HUES6 (cell line): ENCODE measurements around the gene OR4X2.
"Not testable (repeated sequence)": the region's sequence is repeated elsewhere in the genome, so short reads cannot be mapped to it uniquely, and the experiment has no call there.

Source experiments
- H3K27ac ChIP-seq: 2 replicates; pipeline ENCODE4 v1.7.0; 2013; ENCODE audit warnings: low read depth, mild to moderate bottlenecking, low read length, inconsistent platforms
- H3K27me3 ChIP-seq: 2 replicates; pipeline ENCODE4 v1.6.1; 2013; ENCODE audit warnings: low read length; ENCODE audit not compliant: control insufficient read depth, insufficient read depth
- H3K36me3 ChIP-seq: 2 replicates; pipeline ENCODE4 v1.6.1; 2013; ENCODE audit warnings: low read length; ENCODE audit not compliant: control insufficient read depth, insufficient read depth
- H3K4me1 ChIP-seq: 2 replicates; pipeline ENCODE4 v1.6.1; 2013; ENCODE audit warnings: low read length; ENCODE audit not compliant: control insufficient read depth, insufficient read depth
- H3K4me3 ChIP-seq: 2 replicates; pipeline ENCODE4 v1.5.1; 2013; ENCODE audit warnings: low read depth, low read length
- H3K9ac ChIP-seq: one replicate; pipeline ENCODE4 v1.6.1; 2013; ENCODE audit warnings: mild to moderate bottlenecking, low read length
- H3K9me3 ChIP-seq: 2 replicates; pipeline ENCODE4 v1.6.1; 2013; ENCODE audit warnings: low read depth, low read length; ENCODE audit not compliant: control insufficient read depth, insufficient read depth

The OR4X2 gene, protein sequence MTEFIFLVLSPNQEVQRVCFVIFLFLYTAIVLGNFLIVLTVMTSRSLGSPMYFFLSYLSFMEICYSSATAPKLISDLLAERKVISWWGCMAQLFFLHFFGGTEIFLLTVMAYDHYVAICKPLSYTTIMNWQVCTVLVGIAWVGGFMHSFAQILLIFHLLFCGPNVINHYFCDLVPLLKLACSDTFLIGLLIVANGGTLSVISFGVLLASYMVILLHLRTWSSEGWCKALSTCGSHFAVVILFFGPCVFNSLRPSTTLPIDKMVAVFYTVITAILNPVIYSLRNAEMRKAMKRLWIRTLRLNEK

DNA sequence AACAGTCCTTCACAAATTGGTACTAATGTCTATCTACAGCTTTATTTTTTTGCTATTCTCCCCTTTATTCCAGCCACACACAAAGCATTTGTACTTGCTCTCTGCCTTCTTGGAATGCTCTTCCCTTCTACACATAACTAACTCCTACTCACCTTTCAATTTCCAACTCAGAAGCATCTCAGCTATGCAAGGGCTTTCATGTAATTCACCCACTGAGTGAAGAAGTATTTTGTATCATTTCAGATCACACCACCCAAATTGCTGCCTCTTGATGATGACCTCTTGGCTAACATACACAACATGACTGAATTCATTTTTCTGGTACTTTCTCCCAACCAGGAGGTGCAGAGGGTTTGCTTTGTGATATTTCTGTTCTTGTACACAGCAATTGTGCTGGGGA, at the start of gene OR4X2:
OR4X2 (plus strand) TSS at position 301 of the 400 bp plus-strand sequence; CDS start at position 301, 0 bp downstream.
- H3K36me3 ChIP-seq: no peaks in the 10 kb centered on the region
- no peak within 1 kb of the TSS for H3K4me3 ChIP-seq
- no peaks in the 10 kb centered on the region for H3K27me3 ChIP-seq
- H3K4me1 ChIP-seq: no peaks in the 10 kb centered on the region; the same call in 1 of the 2 replicates
- H3K9ac ChIP-seq: no peak within 1 kb of the TSS
- H3K9me3 ChIP-seq: peaks cover 45% of the 10 kb centered on the region
- no peak within 1 kb of the TSS for H3K27ac ChIP-seq

DNA sequence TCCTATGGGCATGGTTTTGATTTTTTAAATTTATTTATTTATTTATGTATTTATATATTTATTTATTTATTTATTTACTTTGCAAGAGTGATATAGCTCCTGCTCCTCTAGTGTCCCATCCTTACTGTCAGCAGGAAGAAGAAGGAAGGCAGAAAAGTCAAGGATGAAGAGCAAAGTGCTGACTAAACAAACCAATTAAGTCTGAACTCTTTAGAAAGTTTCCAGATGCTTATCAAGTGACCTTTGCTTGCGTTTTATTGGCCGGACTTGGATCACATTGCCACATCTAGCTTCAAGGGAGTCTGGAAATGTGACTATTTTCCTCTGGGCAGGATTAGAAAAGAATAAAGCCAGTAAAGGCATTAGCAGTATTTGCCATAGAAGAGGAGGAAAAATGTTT, 37.0 kb upstream of the OR4X2 start:
- H3K9ac ChIP-seq: no peak overlapping the region
- H3K4me1 ChIP-seq: no peaks in the 10 kb centered on the region
- H3K4me3 ChIP-seq: no peak overlapping the region
- no peaks in the 10 kb centered on the region for H3K36me3 ChIP-seq
- peaks cover 6% of the 10 kb centered on the region; the same call in 1 of the 2 replicates for H3K9me3 ChIP-seq
- H3K27me3 ChIP-seq: no peaks in the 10 kb centered on the region
- H3K27ac ChIP-seq: no peak overlapping the region

DNA sequence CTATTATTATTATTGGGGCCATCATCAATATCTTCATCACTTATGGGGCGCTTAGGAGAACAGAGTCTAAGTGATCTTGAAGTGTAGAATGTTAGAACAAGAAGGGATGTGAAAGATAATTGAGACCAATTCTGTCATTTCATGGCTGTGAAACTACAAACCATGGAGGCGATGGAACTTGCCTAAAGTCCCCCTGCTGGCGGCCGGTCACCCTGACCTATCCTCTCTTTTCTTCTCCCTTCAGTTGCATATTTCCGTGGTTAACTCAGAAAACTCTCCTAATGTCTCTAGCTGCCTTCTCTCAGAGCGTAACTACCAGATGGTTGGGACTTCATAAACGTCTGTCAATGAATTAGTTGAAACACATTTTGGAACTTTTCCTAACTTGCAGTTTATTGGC, 34.9 kb upstream of the OR4X2 start:
- Histone ChIP-seq H3K9ac (no peak overlapping the region), H3K27ac (no peak overlapping the region), H3K27me3 (no peaks in the 10 kb centered on the region), H3K36me3 (no peaks in the 10 kb centered on the region), H3K4me3 (no peak overlapping the region), H3K9me3 (peaks cover 16% of the 10 kb centered on the region; the same call in 1 of the 2 replicates), H3K4me1 (no peaks in the 10 kb centered on the region)

DNA sequence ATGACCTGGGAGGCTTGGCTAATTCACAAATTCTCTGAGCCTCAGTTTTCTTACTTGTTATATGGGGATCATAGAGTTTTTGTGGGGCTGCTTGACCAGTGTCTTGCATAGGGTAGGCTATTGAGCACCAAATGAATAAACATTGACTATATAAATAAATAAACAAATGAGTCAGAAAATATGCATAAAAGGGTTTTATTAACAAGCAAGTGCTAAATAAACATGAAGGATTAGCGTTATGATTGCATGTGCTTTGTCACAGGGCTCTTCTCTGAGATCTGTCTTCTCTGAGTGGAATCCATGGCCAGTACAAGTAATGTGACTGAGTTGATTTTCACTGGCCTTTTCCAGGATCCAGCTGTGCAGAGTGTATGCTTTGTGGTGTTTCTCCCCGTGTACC, 28.4 kb upstream of the OR4X2 start, which contains the start of gene OR4B1:
OR4B1 (plus strand) TSS at position 301 of the 400 bp plus-strand sequence; CDS start at position 301, 0 bp downstream.
- Histone ChIP-seq H3K27me3 (no peaks in the 10 kb centered on the region), H3K4me1 (no peaks in the 10 kb centered on the region), H3K9ac (no peak within 1 kb of the TSS), H3K27ac (no peak within 1 kb of the TSS), H3K36me3 (no peaks in the 10 kb centered on the region), H3K9me3 (peaks cover 35% of the 10 kb centered on the region; the same call in 1 of the 2 replicates), H3K4me3 (no peak within 1 kb of the TSS)

DNA sequence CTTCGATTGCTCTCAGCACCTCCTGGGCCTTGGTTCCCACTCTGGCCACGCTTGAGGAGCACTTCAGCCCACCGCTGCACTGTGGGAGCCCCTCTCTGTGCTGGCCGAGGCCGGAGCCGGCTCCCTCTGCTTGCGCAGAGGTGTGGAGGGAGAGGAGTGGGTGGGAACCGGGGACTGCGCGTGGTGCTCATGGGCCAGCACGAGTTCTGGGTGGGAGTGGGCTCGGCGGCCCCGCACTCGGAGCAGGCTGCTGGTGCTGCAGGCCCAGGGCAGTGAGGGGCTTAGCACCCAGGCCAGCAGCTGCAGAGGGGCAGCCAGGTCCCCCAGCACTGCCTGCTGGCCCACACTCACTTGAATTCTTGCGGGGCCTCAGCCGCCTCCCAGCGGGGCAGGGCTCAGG, 16.1 kb upstream of the OR4X2 start:
- peaks cover 40% of the 10 kb centered on the region; the same call in 1 of the 2 replicates for H3K9me3 ChIP-seq
- no peak overlapping the region for H3K9ac ChIP-seq
- no peak overlapping the region for H3K27ac ChIP-seq
- H3K36me3 ChIP-seq: no peaks in the 10 kb centered on the region
- H3K4me3 ChIP-seq: no peak overlapping the region
- no peaks in the 10 kb centered on the region for H3K4me1 ChIP-seq
- no peaks in the 10 kb centered on the region for H3K27me3 ChIP-seq

DNA sequence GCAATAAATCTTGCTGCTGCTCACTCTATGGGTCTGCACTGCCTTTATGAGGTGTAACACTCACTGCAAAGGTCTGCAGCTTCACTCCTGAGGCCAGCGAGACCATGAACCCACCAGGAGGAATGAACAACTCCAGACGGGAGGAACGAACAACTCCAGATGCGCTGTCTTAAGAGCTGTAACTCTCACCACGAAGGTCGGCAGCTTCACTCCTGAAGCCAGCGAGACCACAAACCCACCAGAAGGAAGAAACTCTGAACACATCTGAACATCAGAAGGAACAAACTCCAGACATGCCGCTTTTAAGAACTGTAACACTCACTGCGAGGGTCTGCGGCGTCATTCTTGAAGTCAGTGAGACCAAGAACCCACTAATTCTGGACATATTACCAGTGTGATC, 14.8 kb upstream of the OR4X2 start:
- not testable (repeated sequence) for H3K36me3 ChIP-seq, H3K27ac ChIP-seq, H3K27me3 ChIP-seq, H3K4me3 ChIP-seq, H3K4me1 ChIP-seq, H3K9ac ChIP-seq
- peaks cover 34% of the 10 kb centered on the region; the same call in 1 of the 2 replicates for H3K9me3 ChIP-seq

DNA sequence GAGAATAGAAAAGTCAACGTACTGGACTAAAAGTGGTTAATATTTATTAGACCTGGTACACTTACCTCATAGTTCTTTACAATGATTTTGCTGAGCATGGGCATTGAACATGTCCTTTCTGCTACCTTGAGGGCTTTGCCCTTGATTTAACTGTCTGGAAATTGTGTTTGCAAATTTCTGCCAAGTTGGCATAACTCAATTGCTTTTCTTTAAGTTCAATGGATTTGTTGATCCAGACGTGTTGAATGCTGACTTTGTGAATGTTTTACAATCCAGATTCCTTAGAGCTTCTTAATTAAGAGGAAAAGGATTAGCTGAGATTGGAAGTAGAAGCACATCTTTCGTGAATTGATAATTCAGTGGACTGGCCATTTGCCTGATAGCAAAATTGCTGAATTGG, 7.2 kb upstream of the OR4X2 start:
- Histone ChIP-seq H3K36me3 (no peaks in the 10 kb centered on the region), H3K27me3 (no peaks in the 10 kb centered on the region), H3K9me3 (peaks cover 39% of the 10 kb centered on the region; the same call in 1 of the 2 replicates), H3K4me3 (no peak overlapping the region), H3K4me1 (no peaks in the 10 kb centered on the region; the same call in 1 of the 2 replicates), H3K9ac (no peak overlapping the region), H3K27ac (no peak overlapping the region)

DNA sequence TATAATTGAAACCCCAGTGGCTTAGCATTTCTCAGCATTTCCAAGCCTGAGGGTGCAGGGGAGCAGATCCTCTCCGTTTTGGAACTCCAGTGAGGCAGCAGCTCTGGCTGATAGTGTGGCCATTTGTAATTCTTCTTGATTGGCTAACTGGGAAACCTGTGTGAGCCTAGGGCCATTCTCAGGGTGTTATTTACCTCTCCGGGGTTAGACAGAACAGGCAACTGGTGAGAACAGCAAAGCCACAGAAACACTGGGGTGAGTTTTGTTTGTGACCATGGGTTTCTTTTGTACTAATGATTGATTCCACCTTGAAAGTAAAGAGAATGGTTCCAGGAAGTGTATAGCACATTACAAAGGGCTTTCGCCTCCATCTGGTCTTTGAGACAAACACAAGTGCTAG, 2.4 kb upstream of the OR4X2 start:
- no peak overlapping the region for H3K27ac ChIP-seq
- H3K4me1 ChIP-seq: no peaks in the 10 kb centered on the region; the same call in 1 of the 2 replicates
- no peak overlapping the region for H3K4me3 ChIP-seq
- no peaks in the 10 kb centered on the region for H3K27me3 ChIP-seq
- no peak overlapping the region for H3K9ac ChIP-seq
- H3K9me3 ChIP-seq: peaks cover 48% of the 10 kb centered on the region; the same call in 1 of the 2 replicates
- H3K36me3 ChIP-seq: no peaks in the 10 kb centered on the region

DNA sequence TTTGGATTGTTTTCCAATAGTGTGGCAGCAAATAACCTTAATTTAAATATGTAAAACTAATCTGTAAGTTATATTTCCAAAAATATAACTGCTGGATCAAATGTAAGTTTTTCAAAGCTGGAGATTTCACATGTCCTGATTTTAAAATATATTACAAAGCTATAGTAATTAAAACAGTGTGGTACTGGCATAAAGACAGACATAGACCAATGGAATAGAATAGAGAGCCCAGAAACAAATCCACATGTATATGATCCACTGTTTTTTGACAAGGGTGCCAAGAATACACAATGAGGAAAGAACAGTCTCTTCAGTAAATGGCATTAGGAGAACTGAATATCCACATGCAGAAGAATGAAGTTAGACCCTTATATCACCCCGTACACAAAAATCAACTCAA, 4.0 kb downstream of the OR4X2 start:
- Histone ChIP-seq H3K4me1 (no peaks in the 10 kb centered on the region), H3K9me3 (peaks cover 38% of the 10 kb centered on the region), H3K4me3 (no peak overlapping the region), H3K27me3 (no peaks in the 10 kb centered on the region), H3K36me3 (no peaks in the 10 kb centered on the region), H3K27ac (no peak overlapping the region), H3K9ac (no peak overlapping the region)

DNA sequence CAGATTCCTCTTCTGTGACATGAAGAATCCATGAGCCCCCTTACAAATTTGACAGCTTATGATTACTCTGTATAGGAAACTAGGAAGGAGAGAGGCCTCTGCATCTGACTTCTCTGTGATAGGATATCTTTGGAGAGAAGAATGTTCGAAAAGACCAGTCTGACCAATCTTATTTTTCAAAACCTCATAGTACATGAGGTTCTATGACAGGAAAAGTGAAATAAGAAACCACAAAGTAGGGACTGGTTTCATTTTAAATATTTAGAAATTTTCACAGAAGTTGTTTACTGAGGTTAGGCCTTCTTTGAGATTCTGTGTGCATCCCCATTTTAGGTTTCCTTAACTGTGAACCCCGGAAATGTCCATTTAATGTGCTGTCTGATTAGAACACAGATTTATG, 16.7 kb downstream of the OR4X2 start:
- H3K27me3 ChIP-seq: no peaks in the 10 kb centered on the region; the same call in 1 of the 2 replicates
- no peak overlapping the region for H3K9ac ChIP-seq
- no peak overlapping the region for H3K27ac ChIP-seq
- H3K36me3 ChIP-seq: no peaks in the 10 kb centered on the region
- no peaks in the 10 kb centered on the region for H3K4me1 ChIP-seq
- peaks cover 25% of the 10 kb centered on the region; the same call in 1 of the 2 replicates for H3K9me3 ChIP-seq
- H3K4me3 ChIP-seq: no peak overlapping the region

DNA sequence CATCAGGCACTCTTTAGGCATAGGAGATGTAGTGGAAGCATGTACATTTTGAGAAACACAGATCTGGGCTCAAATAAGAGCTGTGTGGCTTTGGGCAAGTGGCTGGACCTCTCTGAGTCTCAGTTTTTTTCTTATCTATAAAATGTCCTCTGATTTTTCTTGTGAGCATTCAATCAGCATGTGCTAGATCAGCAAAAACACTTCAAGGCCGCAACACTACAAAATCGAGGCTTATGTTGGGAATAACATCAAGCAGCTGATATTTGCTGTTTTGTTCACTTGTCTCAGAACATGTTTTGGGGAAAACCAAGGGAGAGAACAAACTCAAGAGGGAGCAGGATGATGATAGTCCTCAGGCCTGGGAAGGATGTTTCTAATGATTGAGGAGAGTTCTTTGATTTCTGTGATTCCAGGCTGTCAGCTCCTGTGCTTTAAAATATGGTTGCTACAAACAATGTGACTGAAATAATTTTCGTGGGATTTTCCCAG, 18.6 kb downstream of the OR4X2 start, which contains the start of gene OR4X1:
OR4X1 (plus strand) TSS at position 439 of the 489 bp plus-strand sequence; CDS start at position 439, 0 bp downstream.
- Histone ChIP-seq H3K27ac (no peak within 1 kb of the TSS), H3K36me3 (no peaks in the 10 kb centered on the region), H3K9me3 (peaks cover 16% of the 10 kb centered on the region; the same call in 1 of the 2 replicates), H3K27me3 (no peaks in the 10 kb centered on the region; the same call in 1 of the 2 replicates), H3K9ac (no peak within 1 kb of the TSS), H3K4me1 (no peaks in the 10 kb centered on the region), H3K4me3 (no peak within 1 kb of the TSS)
